SIG-M5 (cell line): ENCODE results near the gene FAF1.
A peak's percentile ranks its signal among the peaks of the same experiment; 100 is the strongest.
"Not testable (repeated sequence)": the region's sequence is repeated elsewhere in the genome, so short reads cannot be mapped to it uniquely, and the experiment has no call there.

Experiments
- DNase-seq: peaks from one replicate; lab custom pipeline; 2025; lab: John Stamatoyannopoulos, UW

The FAF1 gene

GRCh38 chr1:50959913-50960844 lies at the start of gene FAF1:
Gene FAF1 (minus strand): TSS chr1:50960267. CDS start chr1:50959811, 456 bp downstream.
- peak; percentile 69 for DNase-seq

GRCh38 chr1:51009381-51009780 lies 49.3 kb upstream of the FAF1 start:
- no peak for DNase-seq

- DNase-seq: not testable (repeated sequence)
These were observed 45.5 kb upstream of the FAF1 start for GRCh38 chr1:51005549-51005948.

- no peak for DNase-seq
These were observed 42.4 kb upstream of the FAF1 start for GRCh38 chr1:51002516-51002915.

- DNase-seq: no peak
These were observed 40.6 kb upstream of the FAF1 start for GRCh38 chr1:51000651-51001050.

GRCh38 chr1:51000160-51000559 lies 40.1 kb upstream of the FAF1 start:
- no peak for DNase-seq

GRCh38 chr1:50999375-50999774 lies 39.3 kb upstream of the FAF1 start:
- DNase-seq: not testable (repeated sequence)

GRCh38 chr1:50996083-50996482 lies 36.0 kb upstream of the FAF1 start:
- no peak for DNase-seq

- no peak for DNase-seq
These were observed 35.6 kb upstream of the FAF1 start for GRCh38 chr1:50995651-50996050.

- DNase-seq: no peak
These were observed 34.9 kb upstream of the FAF1 start for GRCh38 chr1:50994997-50995396.

- no peak for DNase-seq
These were observed 33.6 kb upstream of the FAF1 start for GRCh38 chr1:50993645-50994044.

- DNase-seq: no peak
These were observed 32.7 kb upstream of the FAF1 start for GRCh38 chr1:50992532-50993318.

- no peak for DNase-seq
These were observed 29.6 kb upstream of the FAF1 start for GRCh38 chr1:50989694-50990093.

GRCh38 chr1:50986653-50987052 lies 26.6 kb upstream of the FAF1 start:
- no peak for DNase-seq

GRCh38 chr1:50985094-50985493 lies 25.0 kb upstream of the FAF1 start:
- DNase-seq: no peak

GRCh38 chr1:50983219-50983802 lies 23.2 kb upstream of the FAF1 start:
- DNase-seq: no peak

GRCh38 chr1:50982611-50983010 lies 22.5 kb upstream of the FAF1 start:
- no peak for DNase-seq

- no peak for DNase-seq
These were observed 21.7 kb upstream of the FAF1 start for GRCh38 chr1:50981741-50982140.

GRCh38 chr1:50980505-50980904 lies 20.4 kb upstream of the FAF1 start:
- DNase-seq: no peak

GRCh38 chr1:50979937-50980336 lies 19.9 kb upstream of the FAF1 start:
- no peak for DNase-seq

- DNase-seq: no peak
These were observed 19.1 kb upstream of the FAF1 start for GRCh38 chr1:50978852-50979781.
